WTC11 (cell line): Measurements from ENCODE around the gene TDRD10. TPM values are rescaled to one million over a fixed set of nuclear protein-coding genes. Genes with fewer than 3 reads are reported as not detected.

Experiments used
- ATAC-seq: fragments of 200-7000 bp; cut with Tn5 transposase; 2 replicates; pipeline ENCODE4 v1.10.0; 2021; ENCODE audit warnings: mild to moderate bottlenecking, moderate library complexity
- CTCF ChIA-PET: fragments of 300-600 bp; sonication (Branson Sonifier 250); formaldehyde crosslinking; loops from one replicate; lab custom pipeline; 2021; ENCODE audit warnings: antibody characterized with exemption; lab: Charles Lee
- POLR2A ChIA-PET: fragments of 350-600 bp; sonication (Branson Sonifier 250); formaldehyde crosslinking; loops from one replicate; lab custom pipeline; 2021; ENCODE audit warnings: antibody characterized with exemption; lab: Charles Lee
- DNase-seq: peaks from one replicate; pipeline ENCODE4 v3.0.0; 2021; ENCODE audit warnings: low spot score
- H3K27ac Mint-ChIP-seq: 2 replicates; pipeline ENCODE4 v1.8.0; 2021; ENCODE audit warnings: mixed read lengths
- H3K27me3 Mint-ChIP-seq: 2 replicates; pipeline ENCODE4 v1.8.0; 2021; ENCODE audit warnings: low read depth, mild to moderate bottlenecking, moderate library complexity, mixed read lengths
- H3K36me3 Mint-ChIP-seq: 2 replicates; pipeline ENCODE4 v1.8.0; 2021; ENCODE audit warnings: mixed read lengths
- H3K4me1 Mint-ChIP-seq: 2 replicates; pipeline ENCODE4 v1.8.0; 2022; ENCODE audit warnings: mixed read lengths
- H3K4me3 Mint-ChIP-seq: 2 replicates; pipeline ENCODE4 v1.8.0; 2021; ENCODE audit warnings: mild to moderate bottlenecking, moderate library complexity, mixed read lengths
- H3K9me3 Mint-ChIP-seq: 2 replicates; pipeline ENCODE4 v1.8.0; 2021; ENCODE audit warnings: mixed read lengths
- ATF6 ChIP-seq: sonication (generic); formaldehyde crosslinking; IDR thresholded peaks from 2 replicates; pipeline ENCODE4 v1.8.1; 2023; ENCODE audit warnings: mild to moderate bottlenecking, missing genetic modification reagents
- EMX1 ChIP-seq: fragments of 250-450 bp; sonication (Bioruptor Pico); IDR thresholded peaks from 2 replicates; pipeline ENCODE4 v1.8.0; 2021; ENCODE audit warnings: mild to moderate bottlenecking
- ETV6 ChIP-seq: sonication (generic); formaldehyde crosslinking; IDR thresholded peaks from 2 replicates; pipeline ENCODE4 v1.8.1; 2022; ENCODE audit warnings: mild to moderate bottlenecking, missing genetic modification reagents
- GABPB1 ChIP-seq: sonication (generic); formaldehyde crosslinking; IDR thresholded peaks from 2 replicates; pipeline ENCODE4 v1.8.1; 2023; ENCODE audit warnings: mild to moderate bottlenecking, missing genetic modification reagents
- HMGA2 ChIP-seq: fragments of 250-450 bp; sonication (Bioruptor Pico); IDR thresholded peaks from 2 replicates; pipeline ENCODE4 v1.4.0; 2021; ENCODE audit warnings: mild to moderate bottlenecking, moderate library complexity
- JAZF1 ChIP-seq: fragments of 250-450 bp; sonication (Bioruptor Pico); IDR thresholded peaks from 2 replicates; pipeline ENCODE4 v1.9.0; 2021; ENCODE audit warnings: moderate library complexity, mild to moderate bottlenecking, inconsistent platforms
- MAX ChIP-seq: sonication (generic); formaldehyde crosslinking; IDR thresholded peaks from 2 replicates; pipeline ENCODE4 v1.8.0; 2022; ENCODE audit warnings: mild to moderate bottlenecking, missing genetic modification reagents
- NR2C2 ChIP-seq: sonication (generic); formaldehyde crosslinking; IDR thresholded peaks from 2 replicates; pipeline ENCODE4 v1.8.0; 2022; ENCODE audit warnings: mild to moderate bottlenecking, missing genetic modification reagents
- NR3C1 ChIP-seq: sonication (generic); formaldehyde crosslinking; conservative IDR thresholded peaks from 2 replicates; pipeline ENCODE4 v1.8.1; 2023; ENCODE audit warnings: low read depth, mild to moderate bottlenecking, missing genetic modification reagents
- SOX15 ChIP-seq: fragments of 250-450 bp; sonication (Bioruptor Pico); IDR thresholded peaks from 2 replicates; pipeline ENCODE4 v1.9.0; 2021; ENCODE audit warnings: mild to moderate bottlenecking
- STAT6 ChIP-seq: sonication (generic); formaldehyde crosslinking; conservative IDR thresholded peaks from 2 replicates; pipeline ENCODE4 v1.8.1; 2023; ENCODE audit warnings: mild to moderate bottlenecking, low read depth, missing genetic modification reagents, moderate library complexity
- TCF7 ChIP-seq: sonication (generic); formaldehyde crosslinking; IDR thresholded peaks from 2 replicates; pipeline ENCODE4 v1.8.0; 2022; ENCODE audit warnings: mild to moderate bottlenecking, low read depth, missing genetic modification reagents, moderate library complexity
- ZNF532 ChIP-seq: fragments of 250-450 bp; sonication (Bioruptor Pico); IDR thresholded peaks from 2 replicates; pipeline ENCODE4 v1.9.0; 2021; ENCODE audit warnings: mild to moderate bottlenecking, borderline replicate concordance
- total RNA-seq: library from RNA; stranded (reverse); gene quantifications from 3 replicates; pipeline ENCODE4 v1.2.3, GENCODE V29; 2021
- TF ChIP-seq, protein P1 (sequence below): fragments of 250-450 bp; sonication (Bioruptor Pico); IDR thresholded peaks from 2 replicates; pipeline ENCODE4 v1.9.0; 2021; ENCODE audit warnings: mild to moderate bottlenecking
- TF ChIP-seq, protein P2 (sequence below): sonication (generic); formaldehyde crosslinking; IDR thresholded peaks from 2 replicates; pipeline ENCODE4 v1.8.1; 2022; ENCODE audit warnings: mild to moderate bottlenecking, moderate library complexity, missing genetic modification reagents

The TDRD10 gene
- total RNA-seq, 1 experiment from 2014 or later, result 0.09 TPM

DNA sequence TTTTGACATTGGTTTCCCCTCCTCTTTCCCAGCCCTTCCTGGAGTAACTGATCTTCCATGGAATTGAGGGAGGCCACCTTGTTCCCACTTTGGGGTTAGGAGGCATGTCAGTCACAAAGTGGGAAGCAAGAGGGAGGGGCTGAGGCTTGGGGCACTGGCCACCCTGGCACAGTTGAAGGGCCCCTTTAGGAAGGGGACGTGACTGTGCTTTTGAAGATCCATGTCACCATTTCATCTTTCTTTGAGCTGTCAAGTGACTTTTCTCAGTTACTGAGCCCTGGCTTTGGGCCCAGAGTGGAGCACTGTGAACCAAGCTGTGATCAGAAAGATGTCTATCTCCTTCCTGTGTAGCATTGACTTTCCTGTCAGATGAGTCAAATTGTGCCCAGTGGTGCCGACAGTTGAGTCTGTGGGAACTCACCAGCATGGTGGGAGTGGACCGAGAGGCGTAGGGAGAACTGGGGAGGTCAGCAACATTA, 38.5 kb upstream of the TDRD10 start:
- TF ChIP-seq, protein P1, sequence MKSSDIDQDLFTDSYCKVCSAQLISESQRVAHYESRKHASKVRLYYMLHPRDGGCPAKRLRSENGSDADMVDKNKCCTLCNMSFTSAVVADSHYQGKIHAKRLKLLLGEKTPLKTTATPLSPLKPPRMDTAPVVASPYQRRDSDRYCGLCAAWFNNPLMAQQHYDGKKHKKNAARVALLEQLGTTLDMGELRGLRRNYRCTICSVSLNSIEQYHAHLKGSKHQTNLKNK (CRISPR knock-in tag), result no peak
- TF ChIP-seq ATF6 (CRISPR knock-in tag) (no peak), EMX1 (no peak), ETV6 (CRISPR knock-in tag) (no peak), NR2C2 (CRISPR knock-in tag) (no peak), SOX15 (CRISPR knock-in tag) (no peak)
- Mint-ChIP-seq H3K27me3 (no peaks in the 10 kb centered on the region), H3K27ac (no peak overlapping the region), H3K4me1 (peaks cover 15% of the 10 kb centered on the region), H3K4me3 (no peak overlapping the region), H3K9me3 (no peaks in the 10 kb centered on the region), H3K36me3 (no peaks in the 10 kb centered on the region)
- no peak for ATAC-seq
- POLR2A ChIA-PET, result interaction anchor here (0.5 kb wide), 1 partner anchor 389 kb away, joined by 3 read pairs; no protein-coding TSS in a partner anchor
- DNase-seq, result no peak
- CTCF ChIA-PET, result interaction anchor here (0.6 to 1.5 kb wide), 3 partner anchors 16 to 83 kb away, joined by 3 to 5 read pairs (median 4); no protein-coding TSS in a partner anchor

DNA sequence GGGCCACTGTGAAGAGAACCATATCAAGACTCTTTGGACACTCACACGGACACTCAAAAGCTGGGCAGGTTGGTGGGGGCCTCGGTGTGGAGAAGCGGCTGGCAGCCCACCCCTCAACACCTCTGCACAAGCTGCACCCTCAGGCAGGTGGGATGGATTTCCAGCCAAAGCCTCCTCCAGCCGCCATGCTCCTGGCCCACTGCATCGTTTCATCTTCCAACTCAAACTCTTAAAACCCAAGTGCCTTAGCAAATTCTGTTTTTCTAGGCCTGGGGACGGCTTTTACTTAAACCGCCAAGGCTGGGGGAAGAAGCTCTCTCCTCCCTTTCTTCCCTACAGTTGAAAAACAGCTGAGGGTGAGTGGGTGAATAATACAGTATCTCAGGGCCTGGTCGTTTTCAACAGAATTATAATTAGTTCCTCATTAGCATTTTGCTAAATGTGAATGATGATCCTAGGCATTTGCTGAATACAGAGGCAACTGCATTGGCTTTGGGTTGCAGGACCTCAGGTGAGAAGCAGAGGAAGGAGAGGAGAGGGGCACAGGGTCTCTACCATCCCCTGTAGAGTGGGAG, 36.3 kb upstream of the TDRD10 start:
- H3K36me3 Mint-ChIP-seq, result no peaks in the 10 kb centered on the region
- TF ChIP-seq MAX (CRISPR knock-in tag), result no peak
- TF ChIP-seq JAZF1 (CRISPR knock-in tag), result no peak
- TF ChIP-seq, protein P2, sequence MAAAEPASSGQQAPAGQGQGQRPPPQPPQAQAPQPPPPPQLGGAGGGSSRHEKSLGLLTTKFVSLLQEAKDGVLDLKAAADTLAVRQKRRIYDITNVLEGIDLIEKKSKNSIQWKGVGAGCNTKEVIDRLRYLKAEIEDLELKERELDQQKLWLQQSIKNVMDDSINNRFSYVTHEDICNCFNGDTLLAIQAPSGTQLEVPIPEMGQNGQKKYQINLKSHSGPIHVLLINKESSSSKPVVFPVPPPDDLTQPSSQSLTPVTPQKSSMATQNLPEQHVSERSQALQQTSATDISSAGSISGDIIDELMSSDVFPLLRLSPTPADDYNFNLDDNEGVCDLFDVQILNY (CRISPR knock-in tag), result no peak
- no peak for TF ChIP-seq GABPB1 (CRISPR knock-in tag)
- TF ChIP-seq SOX15 (CRISPR knock-in tag), result no peak
- no peak for TF ChIP-seq ZNF532 (CRISPR knock-in tag)
- TF ChIP-seq TCF7 (CRISPR knock-in tag), result no peak
- no peak for TF ChIP-seq HMGA2 (CRISPR knock-in tag)
- no peak for TF ChIP-seq NR3C1 (CRISPR knock-in tag)
- TF ChIP-seq STAT6 (CRISPR knock-in tag), result no peak
- TF ChIP-seq, all 79 proteins: peak for 0
- ChIA-PET POLR2A (interaction anchor here (0.6 kb wide), 1 partner anchor 28 kb away, joined by 3 read pairs; no protein-coding TSS in a partner anchor), CTCF (interaction anchor here (0.8 to 5.4 kb wide), 5 partner anchors 13 to 131 kb away, joined by 3 to 27 read pairs (median 4); no protein-coding TSS in a partner anchor)
- Mint-ChIP-seq H3K4me1 (peaks cover 16% of the 10 kb centered on the region), H3K4me3 (no peak overlapping the region), H3K27me3 (no peaks in the 10 kb centered on the region), H3K27ac (no peak overlapping the region), H3K9me3 (no peaks in the 10 kb centered on the region)
- DNase-seq, result no peak
- ATAC-seq, result no peak
